Thyroid gland (tissue), 4 donors: ENCODE measurements around the gene PLEKHM2.

Experiments
- POLR2A ChIP-seq, 2 donors: fragments of 450-650 bp; IDR thresholded peaks; one replicate each; pipeline ENCODE4 v1.6.1; 2017; ENCODE audit warnings: antibody characterized with exemption in 2 of 2, mild to moderate bottlenecking in 2 of 2, moderate library complexity in 1 of 2
- TF ChIP-seq, protein P1 (sequence below), 6 experiments: fragments of 200-600 bp in 3 of 6; fragments of 450-650 bp in 3 of 6; sonication (generic) in 3 of 6; IDR thresholded peaks; one replicate each; pipeline ENCODE4 v1.5.1; 2016 to 2019; ENCODE audit warnings: antibody characterized with exemption in 6 of 6, mild to moderate bottlenecking in 2 of 6, inconsistent platforms in 1 of 6, moderate library complexity in 1 of 6

DNA sequence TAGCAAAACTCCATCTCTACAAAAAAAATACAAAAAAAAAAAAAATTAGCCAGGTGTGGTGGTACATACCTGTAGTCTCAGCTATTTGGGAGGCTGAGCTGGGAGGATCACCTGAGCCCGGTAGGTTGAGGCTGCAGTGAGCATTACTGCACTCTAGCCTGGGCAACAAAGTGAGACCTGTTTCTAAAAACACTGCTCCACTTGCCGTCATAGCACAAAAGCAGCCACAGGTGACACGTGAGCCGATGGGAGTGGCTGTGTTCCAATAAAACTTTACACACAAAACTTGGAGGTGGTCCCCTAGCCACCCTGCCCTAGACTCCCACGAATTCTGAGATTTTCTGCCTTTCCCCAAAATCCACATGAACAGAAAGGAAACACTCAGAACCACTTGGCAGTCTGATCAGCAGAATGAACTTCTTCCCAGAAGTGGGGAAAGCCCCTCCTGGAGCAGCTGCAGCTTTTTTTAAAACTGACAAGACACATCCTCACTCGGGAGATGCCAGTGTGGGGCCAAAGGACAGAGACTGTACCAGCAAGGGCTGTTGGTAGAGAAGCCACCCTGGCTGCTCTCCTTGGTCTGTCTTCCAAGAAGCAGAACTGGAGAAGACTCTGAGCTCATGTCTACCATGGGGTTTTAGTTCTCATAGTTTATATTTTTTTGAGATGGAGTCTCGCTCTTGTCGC is 23.3 kb downstream of the PLEKHM2 start:
- TF ChIP-seq POLR2A (IDR thresholded peaks at IDR 0.05): no peak
- TF ChIP-seq, protein P1, sequence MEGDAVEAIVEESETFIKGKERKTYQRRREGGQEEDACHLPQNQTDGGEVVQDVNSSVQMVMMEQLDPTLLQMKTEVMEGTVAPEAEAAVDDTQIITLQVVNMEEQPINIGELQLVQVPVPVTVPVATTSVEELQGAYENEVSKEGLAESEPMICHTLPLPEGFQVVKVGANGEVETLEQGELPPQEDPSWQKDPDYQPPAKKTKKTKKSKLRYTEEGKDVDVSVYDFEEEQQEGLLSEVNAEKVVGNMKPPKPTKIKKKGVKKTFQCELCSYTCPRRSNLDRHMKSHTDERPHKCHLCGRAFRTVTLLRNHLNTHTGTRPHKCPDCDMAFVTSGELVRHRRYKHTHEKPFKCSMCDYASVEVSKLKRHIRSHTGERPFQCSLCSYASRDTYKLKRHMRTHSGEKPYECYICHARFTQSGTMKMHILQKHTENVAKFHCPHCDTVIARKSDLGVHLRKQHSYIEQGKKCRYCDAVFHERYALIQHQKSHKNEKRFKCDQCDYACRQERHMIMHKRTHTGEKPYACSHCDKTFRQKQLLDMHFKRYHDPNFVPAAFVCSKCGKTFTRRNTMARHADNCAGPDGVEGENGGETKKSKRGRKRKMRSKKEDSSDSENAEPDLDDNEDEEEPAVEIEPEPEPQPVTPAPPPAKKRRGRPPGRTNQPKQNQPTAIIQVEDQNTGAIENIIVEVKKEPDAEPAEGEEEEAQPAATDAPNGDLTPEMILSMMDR (IDR thresholded peaks at IDR 0.05): no peak
